ENCODE results near the gene SSC5D.
A peak's percentile ranks its signal among the peaks of the same experiment; 100 is the strongest.
"Not testable (repeated sequence)": the region's sequence is repeated elsewhere in the genome, so short reads cannot be mapped to it uniquely, and the experiment has no call there.

The SSC5D gene

GRCh38 chr19:55487924-55488687 is at the start of gene SSC5D:
SSC5D (plus strand) TSS chr19:55488436; CDS start chr19:55488590, 154 bp downstream.
- peak; percentile 22 for DNase-seq
- in situ Hi-C loops (cut with MboI; ENCODE audit: low pct_unique_long_range_greater_than_20kb, low sequenced_read_pairs), result no loop called here

- in situ Hi-C loops (cut with MboI; ENCODE audit: low pct_unique_long_range_greater_than_20kb, low sequenced_read_pairs), result no loop called here
- DNase-seq, result no peak
Observed at GRCh38 chr19:55439052-55439451, 49.2 kb upstream of the SSC5D start.

- no peak for DNase-seq
- in situ Hi-C loops (cut with MboI; ENCODE audit: low pct_unique_long_range_greater_than_20kb, low sequenced_read_pairs), result no loop called here
Observed at GRCh38 chr19:55440411-55441105, 47.7 kb upstream of the SSC5D start.

- in situ Hi-C loops (cut with MboI; ENCODE audit: low pct_unique_long_range_greater_than_20kb, low sequenced_read_pairs), result no loop called here
- DNase-seq, result no peak
Observed at GRCh38 chr19:55441319-55441691, 46.9 kb upstream of the SSC5D start.

- DNase-seq, result no peak
- in situ Hi-C loops (cut with MboI; ENCODE audit: low pct_unique_long_range_greater_than_20kb, low sequenced_read_pairs), result no loop called here
Observed at GRCh38 chr19:55441692-55442321, 46.4 kb upstream of the SSC5D start.

- in situ Hi-C loops (cut with MboI; ENCODE audit: low pct_unique_long_range_greater_than_20kb, low sequenced_read_pairs), result no loop called here
- no peak for DNase-seq
Observed at GRCh38 chr19:55442372-55442961, 45.8 kb upstream of the SSC5D start.

- DNase-seq, result no peak
- in situ Hi-C loops (cut with MboI; ENCODE audit: low pct_unique_long_range_greater_than_20kb, low sequenced_read_pairs), result no loop called here
Observed at GRCh38 chr19:55443045-55443823, 45.0 kb upstream of the SSC5D start, which contains the start of gene SHISA7. SHISA7 (minus strand) TSS chr19:55443300; CDS start chr19:55442863, 437 bp downstream.

- no peak for DNase-seq
- in situ Hi-C loops (cut with MboI; ENCODE audit: low pct_unique_long_range_greater_than_20kb, low sequenced_read_pairs), result no loop called here
Observed at GRCh38 chr19:55443824-55444480, 44.3 kb upstream of the SSC5D start.

GRCh38 chr19:55444646-55445045 is 43.6 kb upstream of the SSC5D start:
- in situ Hi-C loops (cut with MboI; ENCODE audit: low pct_unique_long_range_greater_than_20kb, low sequenced_read_pairs), result no loop called here
- no peak for DNase-seq

- no peak for DNase-seq
- in situ Hi-C loops (cut with MboI; ENCODE audit: low pct_unique_long_range_greater_than_20kb, low sequenced_read_pairs), result no loop called here
Observed at GRCh38 chr19:55446060-55446459, 42.2 kb upstream of the SSC5D start.

GRCh38 chr19:55447421-55448174 is 40.6 kb upstream of the SSC5D start:
- in situ Hi-C loops (cut with MboI; ENCODE audit: low pct_unique_long_range_greater_than_20kb, low sequenced_read_pairs), result no loop called here

GRCh38 chr19:55448175-55448490 is 40.1 kb upstream of the SSC5D start:
- DNase-seq; in situ Hi-C loops (cut with MboI; ENCODE audit: low pct_unique_long_range_greater_than_20kb, low sequenced_read_pairs): not testable (repeated sequence)

More at GRCh38 chr19:55447421-55448174, 40.6 kb upstream of the SSC5D start:
- DNase-seq, result peak; percentile 58

- no peak for DNase-seq
- in situ Hi-C loops (cut with MboI; ENCODE audit: low pct_unique_long_range_greater_than_20kb, low sequenced_read_pairs), result no loop called here
Observed at GRCh38 chr19:55449469-55449868, 38.8 kb upstream of the SSC5D start.

GRCh38 chr19:55451163-55451964 is 36.9 kb upstream of the SSC5D start:
- in situ Hi-C loops (cut with MboI; ENCODE audit: low pct_unique_long_range_greater_than_20kb, low sequenced_read_pairs), result no loop called here
- DNase-seq, result no peak

- in situ Hi-C loops (cut with MboI; ENCODE audit: low pct_unique_long_range_greater_than_20kb, low sequenced_read_pairs), result no loop called here
- no peak for DNase-seq
Observed at GRCh38 chr19:55451965-55452748, 36.1 kb upstream of the SSC5D start.

GRCh38 chr19:55452749-55453346 is 35.4 kb upstream of the SSC5D start:
- peak; percentile 74 for DNase-seq
- in situ Hi-C loops (cut with MboI; ENCODE audit: low pct_unique_long_range_greater_than_20kb, low sequenced_read_pairs), result no loop called here
